MCF 10A (cell line): ENCODE data around the gene HLA-DMA. TPM values are rescaled to one million over a fixed set of nuclear protein-coding genes. Genes with fewer than 3 reads are reported as not detected.

Experiments used
- BruUV-seq: library from RNA; stranded (reverse); fragments of 400-500 nt; replicated peaks from 2 replicates; lab custom pipeline; 2021; lab: Mats Ljungman, UMichigan
- CTCF ChIA-PET: fragments of 300-600 bp; sonication (Branson Sonifier 250); formaldehyde crosslinking; extraction: SDS; loops from one replicate; lab custom pipeline; 2021; ENCODE audit warnings: antibody characterized with exemption, inconsistent platforms; lab: Yijun Ruan, JAX
- POLR2A ChIA-PET: fragments of 300-600, 350-650 bp; sonication (Branson Sonifier 250); formaldehyde crosslinking; extraction: SDS; loops from one replicate; lab custom pipeline; 2020; ENCODE audit warnings: antibody characterized with exemption, inconsistent platforms; lab: Yijun Ruan, JAX
- DNase-seq: peaks from one replicate; pipeline ENCODE4 v3.0.0-alpha.2; 2018; ENCODE audit not compliant: unreplicated experiment
- H3K27ac Mint-ChIP-seq: one replicate; pipeline ENCODE4 v1.8.0; 2022; ENCODE audit warnings: mild to moderate bottlenecking, low read depth, mixed read lengths; ENCODE audit not compliant: unreplicated experiment
- H3K27me3 Mint-ChIP-seq: one replicate; pipeline ENCODE4 v1.8.0; 2022; ENCODE audit warnings: mixed read lengths; ENCODE audit not compliant: insufficient read depth, unreplicated experiment
- H3K36me3 Mint-ChIP-seq: one replicate; pipeline ENCODE4 v1.8.0; 2022; ENCODE audit warnings: mild to moderate bottlenecking, moderate library complexity, mixed read lengths; ENCODE audit not compliant: insufficient read depth, unreplicated experiment
- H3K4me1 Mint-ChIP-seq: one replicate; pipeline ENCODE4 v1.8.0; 2022; ENCODE audit warnings: mixed read lengths; ENCODE audit not compliant: insufficient read depth, unreplicated experiment
- H3K4me3 Mint-ChIP-seq: one replicate; pipeline ENCODE4 v1.8.0; 2022; ENCODE audit warnings: mild to moderate bottlenecking, moderate library complexity, mixed read lengths; ENCODE audit not compliant: unreplicated experiment
- H3K9me3 Mint-ChIP-seq: one replicate; pipeline ENCODE4 v1.8.0; 2022; ENCODE audit warnings: mixed read lengths; ENCODE audit not compliant: unreplicated experiment
- CTCF ChIP-seq: fragments of 200-600 bp; IDR thresholded peaks from one replicate; pipeline ENCODE4 v1.8.0; 2022; ENCODE audit warnings: antibody characterized with exemption, mild to moderate bottlenecking; ENCODE audit not compliant: unreplicated experiment
- intact Hi-C: fragments of 100-400 bp; cut with micrococcal nuclease; formaldehyde crosslinking; loops from 2 replicates; pipeline ENCODE4 v1.14.1; 2022
- total RNA-seq: library from RNA; stranded (reverse); gene quantifications from 2 replicates; pipeline ENCODE4 v1.2.3, GENCODE V29; 2022

Gene HLA-DMA
- total RNA-seq, 1 experiment from 2014 or later: 2.4 TPM

DNA sequence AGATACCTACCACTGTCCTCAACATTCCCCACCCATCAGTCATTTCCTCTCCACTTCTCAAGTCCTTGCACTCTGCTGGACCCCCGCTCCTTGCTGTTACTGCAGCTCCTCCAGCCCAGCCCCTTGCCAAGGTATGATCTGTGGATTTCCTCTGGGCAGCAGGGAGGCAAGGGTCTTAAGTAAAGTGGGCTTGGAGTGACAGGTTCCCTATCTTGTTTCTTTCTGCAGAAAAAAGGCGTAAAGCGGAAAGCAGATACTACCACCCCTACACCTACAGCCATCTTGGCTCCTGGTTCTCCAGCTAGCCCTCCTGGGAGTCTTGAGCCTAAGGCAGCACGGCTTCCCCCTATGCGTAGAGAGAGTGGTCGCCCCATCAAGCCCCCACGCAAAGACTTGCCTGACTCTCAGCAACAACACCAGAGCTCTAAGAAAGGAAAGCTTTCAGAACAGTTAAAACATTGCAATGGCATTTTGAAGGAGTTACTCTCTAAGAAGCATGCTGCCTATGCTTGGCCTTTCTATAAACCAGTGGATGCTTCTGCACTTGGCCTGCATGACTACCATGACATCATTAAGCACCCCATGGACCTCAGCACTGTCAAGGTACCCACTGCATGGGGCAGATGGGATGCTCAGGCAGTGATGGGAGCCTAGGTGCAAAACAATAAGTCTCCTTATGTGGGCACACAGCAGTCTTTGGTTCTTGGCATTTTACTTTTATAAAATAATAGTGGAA lies 23.6 kb upstream of the HLA-DMA start:
- Mint-ChIP-seq H3K36me3 (peaks cover 100% of the 10 kb centered on the region), H3K4me3 (peak overlapping the region; percentile 90), H3K27me3 (no peaks in the 10 kb centered on the region), H3K4me1 (peaks cover 32% of the 10 kb centered on the region), H3K9me3 (no peaks in the 10 kb centered on the region), H3K27ac (no peak overlapping the region)
- no peak for DNase-seq
- no peak for TF ChIP-seq CTCF
- BruUV-seq: no TSS peak
- intact Hi-C loops: no loop called here
- POLR2A ChIA-PET: interaction anchor here (1.1 to 10.4 kb wide), 2 partner anchors 8 to 43 kb away, joined by 3 to 245 read pairs; no protein-coding TSS in a partner anchor
- CTCF ChIA-PET: interaction anchor here (0.7 to 4.2 kb wide), 6 partner anchors 8 to 43 kb away, joined by 3 to 35 read pairs (median 7); partner anchors contain the start of gene HLA-DMA

DNA sequence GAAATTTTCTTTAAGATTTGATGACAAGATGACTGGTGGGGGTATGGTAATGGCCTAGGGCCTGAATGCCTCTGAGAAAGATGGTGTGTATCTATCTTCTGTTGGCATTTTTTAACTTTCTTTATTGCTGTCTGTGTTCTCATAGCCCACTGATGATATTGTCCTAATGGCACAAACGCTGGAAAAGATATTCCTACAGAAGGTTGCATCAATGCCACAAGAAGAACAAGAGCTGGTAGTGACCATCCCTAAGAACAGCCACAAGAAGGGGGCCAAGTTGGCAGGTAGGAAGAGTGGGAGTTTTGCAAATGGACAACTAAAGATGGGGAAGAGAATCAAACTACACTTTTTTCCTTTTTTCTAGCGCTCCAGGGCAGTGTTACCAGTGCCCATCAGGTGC lies 23.0 kb upstream of the HLA-DMA start:
- BruUV-seq: no TSS peak

DNA sequence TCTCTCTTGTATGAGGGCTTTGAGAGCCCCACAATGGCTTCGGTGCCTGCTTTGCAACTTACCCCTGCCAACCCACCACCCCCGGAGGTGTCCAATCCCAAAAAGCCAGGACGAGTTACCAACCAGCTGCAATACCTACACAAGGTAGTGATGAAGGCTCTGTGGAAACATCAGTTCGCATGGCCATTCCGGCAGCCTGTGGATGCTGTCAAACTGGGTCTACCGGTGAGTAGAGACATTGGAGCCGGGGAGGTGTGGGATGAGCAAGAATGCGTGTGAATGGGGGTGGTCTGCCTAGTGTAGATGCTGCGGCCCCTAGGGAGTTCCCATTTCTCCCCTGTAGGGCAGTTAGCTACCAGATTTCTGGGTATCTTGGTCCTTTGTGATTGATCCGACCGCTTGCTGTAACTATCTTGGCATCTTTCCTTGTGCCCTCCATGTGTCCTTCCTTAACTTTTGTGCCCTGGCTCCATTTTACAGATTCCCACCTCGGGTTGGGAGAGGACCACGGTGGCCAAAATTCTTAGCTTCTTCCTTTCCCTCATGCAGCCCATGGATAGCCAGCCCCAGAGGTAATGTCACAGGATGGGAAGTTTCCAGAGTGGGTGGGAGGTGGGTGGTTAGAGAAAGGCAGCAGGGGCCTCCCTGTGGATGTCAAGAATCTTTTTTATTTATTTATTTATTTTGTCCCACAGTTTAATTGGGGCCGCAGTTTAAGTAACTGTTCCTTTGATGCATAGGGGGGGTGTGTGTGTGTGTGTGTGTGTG lies 21.8 kb upstream of the HLA-DMA start:
- Mint-ChIP-seq H3K36me3 (peaks cover 94% of the 10 kb centered on the region), H3K27me3 (no peaks in the 10 kb centered on the region), H3K4me3 (peak overlapping the region; percentile 90), H3K9me3 (no peaks in the 10 kb centered on the region), H3K27ac (peak overlapping the region; percentile 99), H3K4me1 (peaks cover 38% of the 10 kb centered on the region)
- ChIA-PET POLR2A (interaction anchor here (0.6 to 10.4 kb wide), 25 partner anchors 8 to 798 kb away, joined by 3 to 245 read pairs (median 5); partner anchors contain the start of genes HLA-DMA, HLA-DMB, RING1 and RPS18), CTCF (interaction anchor here (0.8 to 4.2 kb wide), 7 partner anchors 10 to 89 kb away, joined by 3 to 35 read pairs (median 8); partner anchors contain the start of gene HLA-DMA)
- no peak for TF ChIP-seq CTCF
- intact Hi-C loops: loop anchor here (1.0 kb wide), 1 partner anchor 10 kb away; no protein-coding TSS in a partner anchor
- DNase-seq: no peak
- no TSS peak for BruUV-seq

More for the DNA sequence above, 23.0 kb upstream of the HLA-DMA start:
- intact Hi-C loops: no loop called here
- no peak for TF ChIP-seq CTCF
- Mint-ChIP-seq H3K4me1 (peaks cover 38% of the 10 kb centered on the region), H3K27me3 (no peaks in the 10 kb centered on the region), H3K27ac (no peak overlapping the region), H3K36me3 (peaks cover 99% of the 10 kb centered on the region), H3K4me3 (peak overlapping the region; percentile 90), H3K9me3 (no peaks in the 10 kb centered on the region)
- CTCF ChIA-PET: interaction anchor here (0.7 to 4.2 kb wide), 5 partner anchors 9 to 42 kb away, joined by 3 to 35 read pairs (median 8); partner anchors contain the start of gene HLA-DMA
- POLR2A ChIA-PET: interaction anchor here (0.7 to 10.4 kb wide), 3 partner anchors 9 to 786 kb away, joined by 3 to 245 read pairs (median 6); partner anchors contain the start of genes HLA-DMB and PBX2
- no peak for DNase-seq
